PFSK-1 (cell line): Measurements from ENCODE around the gene CCDC152.

Experiments
- POLR2AphosphoS5 ChIP-seq: IDR thresholded peaks from 2 replicates; pipeline ENCODE4 v1.6.1; 2012; ENCODE audit warnings: low read depth, mild to moderate bottlenecking, control low read depth, low read length, moderate library complexity
- TAF1 ChIP-seq: IDR thresholded peaks from 2 replicates; pipeline ENCODE4 v1.6.1; 2012; ENCODE audit warnings: low read length, control low read depth, borderline replicate concordance; ENCODE audit not compliant: insufficient read depth
- TF ChIP-seq, protein P1 (sequence below), 2 experiments: IDR thresholded peaks; 2 replicates each; pipeline versions ENCODE4 v1.6.1 to v1.8.0; 2011 to 2012; ENCODE audit warnings: low read depth in 2 of 2, low read length in 2 of 2, control low read depth in 1 of 2, inconsistent platforms in 1 of 2, mild to moderate bottlenecking in 1 of 2, moderate library complexity in 1 of 2; ENCODE audit not compliant: insufficient read depth in 1 of 2

DNA sequence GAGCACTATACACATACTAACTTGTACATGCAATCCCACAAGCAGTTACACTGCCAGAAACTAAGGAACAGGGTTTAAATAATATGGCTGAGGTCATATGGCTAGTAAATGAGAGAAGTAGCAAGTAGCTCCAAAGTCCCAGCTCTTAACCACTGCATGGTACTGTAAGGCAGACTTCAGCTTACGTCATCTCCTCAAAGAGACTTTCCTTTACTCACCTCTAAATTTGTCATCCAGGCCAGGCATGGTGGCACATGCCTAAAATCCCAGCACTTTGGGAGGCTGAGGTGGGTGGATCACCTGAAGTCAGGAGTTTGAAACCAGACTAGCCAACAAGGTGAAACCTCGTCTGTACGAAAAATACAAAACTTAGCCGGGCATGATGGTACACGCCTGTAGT is 75.4 kb downstream of the CCDC152 start:
- TF ChIP-seq POLR2AphosphoS5 (no peak), TAF1 (no peak)
- TF ChIP-seq, protein P1, sequence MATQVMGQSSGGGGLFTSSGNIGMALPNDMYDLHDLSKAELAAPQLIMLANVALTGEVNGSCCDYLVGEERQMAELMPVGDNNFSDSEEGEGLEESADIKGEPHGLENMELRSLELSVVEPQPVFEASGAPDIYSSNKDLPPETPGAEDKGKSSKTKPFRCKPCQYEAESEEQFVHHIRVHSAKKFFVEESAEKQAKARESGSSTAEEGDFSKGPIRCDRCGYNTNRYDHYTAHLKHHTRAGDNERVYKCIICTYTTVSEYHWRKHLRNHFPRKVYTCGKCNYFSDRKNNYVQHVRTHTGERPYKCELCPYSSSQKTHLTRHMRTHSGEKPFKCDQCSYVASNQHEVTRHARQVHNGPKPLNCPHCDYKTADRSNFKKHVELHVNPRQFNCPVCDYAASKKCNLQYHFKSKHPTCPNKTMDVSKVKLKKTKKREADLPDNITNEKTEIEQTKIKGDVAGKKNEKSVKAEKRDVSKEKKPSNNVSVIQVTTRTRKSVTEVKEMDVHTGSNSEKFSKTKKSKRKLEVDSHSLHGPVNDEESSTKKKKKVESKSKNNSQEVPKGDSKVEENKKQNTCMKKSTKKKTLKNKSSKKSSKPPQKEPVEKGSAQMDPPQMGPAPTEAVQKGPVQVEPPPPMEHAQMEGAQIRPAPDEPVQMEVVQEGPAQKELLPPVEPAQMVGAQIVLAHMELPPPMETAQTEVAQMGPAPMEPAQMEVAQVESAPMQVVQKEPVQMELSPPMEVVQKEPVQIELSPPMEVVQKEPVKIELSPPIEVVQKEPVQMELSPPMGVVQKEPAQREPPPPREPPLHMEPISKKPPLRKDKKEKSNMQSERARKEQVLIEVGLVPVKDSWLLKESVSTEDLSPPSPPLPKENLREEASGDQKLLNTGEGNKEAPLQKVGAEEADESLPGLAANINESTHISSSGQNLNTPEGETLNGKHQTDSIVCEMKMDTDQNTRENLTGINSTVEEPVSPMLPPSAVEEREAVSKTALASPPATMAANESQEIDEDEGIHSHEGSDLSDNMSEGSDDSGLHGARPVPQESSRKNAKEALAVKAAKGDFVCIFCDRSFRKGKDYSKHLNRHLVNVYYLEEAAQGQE (IDR thresholded peaks at IDR 0.05; ENCODE audit: insufficient read depth in 1 of 2, low read depth in 2 of 2, low read length in 2 of 2) = no peak
